WERI-Rb-1 (cell line): ENCODE results near the gene SPSB1.

Experiments used
- DNase-seq: peaks from one replicate; pipeline ENCODE4 v3.0.0-alpha.2; 2020
- H3K27ac ChIP-seq: fragments of 250-450 bp; sonication (Bioruptor Pico); 2 replicates; pipeline ENCODE4 v1.5.1; 2020; ENCODE audit warnings: mild to moderate bottlenecking, moderate library complexity
- H3K27me3 ChIP-seq: fragments of 250-450 bp; sonication (Bioruptor Pico); 2 replicates; pipeline ENCODE4 v1.5.1; 2021; ENCODE audit warnings: mild to moderate bottlenecking, low read depth, moderate library complexity; ENCODE audit not compliant: insufficient read depth, severe bottlenecking
- H3K36me3 ChIP-seq: fragments of 250-450 bp; sonication (Bioruptor Pico); 2 replicates; pipeline ENCODE4 v1.5.1; 2020; ENCODE audit warnings: mild to moderate bottlenecking, moderate library complexity
- H3K4me3 ChIP-seq: 2 replicates; pipeline ENCODE4 v1.5.1; 2011; ENCODE audit warnings: low read depth, mild to moderate bottlenecking, control low read depth, low read length
- H3K9me3 ChIP-seq: fragments of 250-450 bp; sonication (Bioruptor Pico); 2 replicates; pipeline ENCODE4 v1.5.1; 2021; ENCODE audit warnings: mild to moderate bottlenecking, moderate library complexity; ENCODE audit not compliant: severe bottlenecking
- CTCF ChIP-seq: IDR thresholded peaks from 2 replicates; pipeline ENCODE4 v1.5.1; 2011; ENCODE audit warnings: low read depth, mild to moderate bottlenecking, control low read depth, inconsistent platforms, low read length

SPSB1 gene

GRCh38 chr1:9413877-9414213 is 121.2 kb downstream of the SPSB1 start:
- H3K4me3 ChIP-seq: no peak overlapping the region
- no peaks in the 10 kb centered on the region for H3K9me3 ChIP-seq
- H3K36me3 ChIP-seq: no peaks in the 10 kb centered on the region
- no peak for DNase-seq
- H3K27ac ChIP-seq: peak overlapping the region; percentile 57; the same call in 1 of the 2 replicates
- no peaks in the 10 kb centered on the region for H3K27me3 ChIP-seq
- TF ChIP-seq CTCF: no peak

DNA sequence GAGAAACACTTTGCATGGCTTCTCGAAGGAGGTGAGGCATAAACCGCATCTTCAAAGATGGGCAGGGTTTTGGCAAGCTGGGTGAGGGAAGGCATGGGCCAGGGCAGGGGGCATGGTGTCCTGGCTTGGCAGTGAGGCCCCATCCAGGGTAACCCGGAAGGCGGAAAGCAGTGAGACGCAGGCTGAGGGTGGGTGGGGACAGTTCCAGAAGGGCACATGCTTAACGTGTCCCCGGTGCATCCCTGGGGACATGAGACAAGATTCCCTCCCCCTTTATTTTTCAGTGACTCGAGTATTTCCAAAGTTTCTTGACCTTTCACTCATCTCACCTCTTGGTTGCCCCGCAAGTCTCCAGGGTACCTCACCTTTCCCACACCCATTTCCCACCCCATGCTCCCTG is 123.8 kb downstream of the SPSB1 start:
- Histone ChIP-seq H3K27ac (no peak overlapping the region), H3K4me3 (no peak overlapping the region)
- TF ChIP-seq CTCF: no peak

DNA sequence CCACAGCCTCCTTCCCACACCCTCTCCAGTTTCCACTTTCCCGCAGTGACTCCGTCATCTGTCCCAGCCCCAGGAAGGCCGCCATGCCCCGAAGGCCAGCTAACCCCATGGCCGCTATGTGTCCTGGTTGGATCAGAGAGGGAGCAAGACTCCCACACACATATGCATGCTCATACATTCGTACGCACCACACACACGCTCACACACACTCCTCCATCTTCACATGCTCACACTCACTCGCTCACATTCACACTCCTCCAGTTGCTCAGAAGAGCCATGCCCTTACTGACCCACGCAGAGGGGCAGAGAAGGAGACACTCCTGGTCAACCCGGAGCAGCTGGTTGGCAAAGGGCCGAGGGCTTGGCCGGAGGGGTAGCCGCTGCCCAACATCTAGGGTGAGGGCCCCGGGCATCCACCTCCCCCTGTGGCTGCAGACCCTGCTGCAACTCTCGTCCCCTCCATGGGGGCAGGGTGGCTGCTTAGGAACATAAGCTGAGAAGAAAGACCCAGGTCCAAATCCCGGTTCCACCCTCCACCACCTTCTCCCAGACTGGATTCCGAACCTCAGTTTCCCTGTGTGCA is 124.3 kb downstream of the SPSB1 start:
- Histone ChIP-seq H3K27me3 (no peaks in the 10 kb centered on the region), H3K27ac (no peak overlapping the region), H3K4me3 (no peak overlapping the region), H3K9me3 (peaks cover 3% of the 10 kb centered on the region), H3K36me3 (no peaks in the 10 kb centered on the region)
- no peak for TF ChIP-seq CTCF
- DNase-seq: no peak

More for the DNA sequence above, 123.8 kb downstream of the SPSB1 start:
- DNase-seq: no peak
- Histone ChIP-seq H3K9me3 (peaks cover 2% of the 10 kb centered on the region), H3K36me3 (no peaks in the 10 kb centered on the region), H3K27me3 (no peaks in the 10 kb centered on the region)

DNA sequence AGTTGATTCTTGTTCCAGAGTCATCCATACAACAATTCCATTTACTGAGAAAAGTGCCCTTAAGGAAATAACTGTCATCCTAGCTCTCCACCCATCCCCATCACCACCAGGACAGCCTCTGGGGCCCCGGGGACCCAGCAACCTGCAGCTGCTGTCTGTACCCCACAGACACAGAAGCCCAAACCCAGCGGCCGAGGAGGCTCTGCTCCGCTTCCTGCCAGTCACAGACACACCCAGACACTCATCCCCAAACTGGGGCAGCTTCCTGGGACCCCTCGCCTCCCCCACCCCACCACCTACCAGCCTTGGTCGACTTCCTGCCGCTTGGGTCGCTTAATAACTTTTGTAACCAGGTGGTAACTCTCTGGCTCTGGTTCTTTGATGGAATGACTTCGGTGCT is 125.0 kb downstream of the SPSB1 start:
- no peak overlapping the region for H3K27ac ChIP-seq
- peaks cover 3% of the 10 kb centered on the region for H3K9me3 ChIP-seq
- no peak for DNase-seq

DNA sequence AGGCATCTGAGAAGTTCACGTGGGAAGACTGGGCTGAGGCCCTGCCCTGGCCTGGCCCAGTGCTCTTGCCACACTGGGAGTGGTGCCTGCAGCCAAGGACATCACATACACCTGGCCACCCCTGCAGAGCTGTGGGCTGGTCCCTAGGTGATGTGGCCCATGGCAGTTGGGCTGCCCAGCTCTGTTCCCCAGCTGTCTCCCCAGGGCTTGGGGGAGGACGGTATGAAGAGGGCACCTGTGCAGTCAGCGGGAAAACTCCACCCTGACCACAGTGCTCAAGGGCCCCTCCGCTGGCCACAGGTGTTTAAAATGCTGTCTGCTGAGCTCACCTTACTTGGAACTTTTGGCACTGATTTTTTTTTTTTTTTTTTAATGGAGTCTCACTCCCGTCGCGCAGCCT is 126.2 kb downstream of the SPSB1 start:
- DNase-seq: no peak
- H3K4me3 ChIP-seq: no peak overlapping the region
- no peaks in the 10 kb centered on the region for H3K36me3 ChIP-seq
- peaks cover 3% of the 10 kb centered on the region for H3K9me3 ChIP-seq
- TF ChIP-seq CTCF: no peak
- H3K27ac ChIP-seq: no peak overlapping the region
- no peaks in the 10 kb centered on the region for H3K27me3 ChIP-seq

More for the DNA sequence above, 125.0 kb downstream of the SPSB1 start:
- H3K27me3 ChIP-seq: no peaks in the 10 kb centered on the region
- no peak overlapping the region for H3K4me3 ChIP-seq
- H3K36me3 ChIP-seq: no peaks in the 10 kb centered on the region
- TF ChIP-seq CTCF: no peak
